ENCODE data around the gene MATN1. TPM values are rescaled to one million over a fixed set of nuclear protein-coding genes. Genes with fewer than 3 reads are reported as not detected.

MATN1 gene
- total and polyA plus RNA-seq, 2 of the 4 experiments (the other 2 are of a cell fraction): 0.27 TPM; not detected in 1

DNA sequence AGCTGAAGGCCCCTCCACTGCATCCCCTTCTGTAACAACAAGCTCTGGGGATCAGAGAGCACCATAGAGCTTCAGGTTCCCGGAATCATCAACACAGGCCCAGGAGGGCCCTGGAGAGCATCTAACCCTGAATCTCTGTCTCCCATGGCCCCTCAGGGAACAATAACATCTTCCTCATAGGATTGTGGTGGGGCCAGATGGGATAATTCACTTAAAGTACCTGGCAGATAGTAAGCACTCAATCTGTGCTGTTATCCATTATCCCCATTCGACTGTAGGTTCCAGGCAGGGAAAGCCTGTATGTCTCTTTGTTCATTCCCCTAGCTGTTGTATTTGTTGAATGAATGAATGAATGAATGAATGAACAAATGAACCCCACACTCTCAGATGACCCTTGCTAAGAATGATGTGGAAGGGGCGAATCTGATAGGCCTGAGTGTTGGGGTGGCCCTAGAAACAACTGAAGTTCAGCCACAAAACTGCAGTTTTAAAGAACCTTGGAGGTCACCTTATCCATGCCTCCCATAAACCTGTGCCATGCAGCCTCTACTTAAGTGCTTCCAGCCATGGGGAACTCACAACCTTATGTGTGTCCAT, 19.7 kb upstream of the MATN1 start:
- DNase-seq: no peak
- Histone ChIP-seq H3K36me3 (ENCODE audit: control insufficient read depth, insufficient read depth, low read length) (no peaks in the 10 kb centered on the region), H3K27ac (ENCODE audit: insufficient read depth, low read length) (no peak overlapping the region), H3K14ac (replicated peaks; ENCODE audit: low read depth, low read length) (no peak overlapping the region), H3K4me1 (ENCODE audit: control insufficient read depth, insufficient read depth, low read length) (no peaks in the 10 kb centered on the region), H3K9ac (ENCODE audit: low read depth, low read length) (no peak overlapping the region), H4K20me1 (ENCODE audit: insufficient read depth, low read length) (no peaks in the 10 kb centered on the region), H4K5ac (ENCODE audit: low read depth, low read length) (no peak overlapping the region), H3K4me2 (ENCODE audit: low read depth, low read length) (no peak overlapping the region), H3K27me3 (ENCODE audit: control insufficient read depth, insufficient read depth, low read length) (peaks cover 25% of the 10 kb centered on the region), H2AK5ac (ENCODE audit: low read depth, low read length) (no peak overlapping the region), H3K56ac (ENCODE audit: extremely low read depth, insufficient read depth, low read length) (no peak overlapping the region), H2BK5ac (ENCODE audit: low read depth, low read length, poor library complexity, severe bottlenecking) (no peak overlapping the region), H3K9me3 (ENCODE audit: control insufficient read depth, insufficient read depth, low read length) (peaks cover 3% of the 10 kb centered on the region), H3K4ac (ENCODE audit: low read depth, low read length) (no peak overlapping the region), H2BK15ac (ENCODE audit: low read depth, low read length) (no peak overlapping the region), H3K79me1 (ENCODE audit: low read depth in 1 of 2, low read length in 2 of 2) (no peaks in the 10 kb centered on the region), H4K91ac (ENCODE audit: insufficient read depth, low read depth, low read length) (no peak overlapping the region), H3K23ac (ENCODE audit: low read depth, low read length) (no peak overlapping the region), H4K8ac (ENCODE audit: low read depth in 2 of 2, low read length in 2 of 2) (no peak overlapping the region), H3K18ac (ENCODE audit: low read depth, low read length) (no peak overlapping the region), H3K9me1 (ENCODE audit: insufficient read depth, low read length) (peaks cover under 1% of the 10 kb centered on the region; the same call in 1 of the 2 replicates), H2AK9ac (replicated peaks; ENCODE audit: low read depth, low read length, poor library complexity) (no peak overlapping the region), H3K4me3 (ENCODE audit: insufficient read depth, low read depth, low read length) (no peak overlapping the region), H2BK20ac (ENCODE audit: low read depth, low read length) (no peak overlapping the region), H2BK120ac (ENCODE audit: low read depth, low read length) (no peak overlapping the region), H2AFZ (replicated peaks; ENCODE audit: low read length, poor library complexity) (no peak overlapping the region)
- CTCF ChIA-PET: interaction anchor here (1.6 kb wide), 1 partner anchor 37 kb away, joined by 5 read pairs; no protein-coding TSS in a partner anchor
- intact Hi-C loops (cut with micrococcal nuclease) (no loop called here), dilution Hi-C loops (cut with HindIII; ENCODE audit: low sequenced_read_pairs, unreplicated experiment) (no loop called here), in situ Hi-C loops (cut with MboI; ENCODE audit: low sequenced_read_pairs) (no loop called here)
- BruUV-seq (replicated peaks): no TSS peak
- no CpG with 5 or more reads among the region's 3 CpGs for WGBS, 2 experiments (ENCODE audit: extremely low coverage in 2 of 2, insufficient read length in 1 of 2)
- POLR2A ChIA-PET (ENCODE audit: unreplicated experiment): no interaction called here
- ATAC-seq (ENCODE audit: low read depth): no peak
- TF ChIP-seq CHD1 (IDR thresholded peaks at IDR 0.05; ENCODE audit: low read depth, low read length) (no peak), RAD21 (IDR thresholded peaks at IDR 0.05; ENCODE audit: low read length) (no peak), POLR2A (IDR thresholded peaks at IDR 0.05; ENCODE audit: low read depth, low read length) (no peak), FOS (IDR thresholded peaks at IDR 0.05; ENCODE audit: low read depth, low read length) (no peak), CEBPB (IDR thresholded peaks at IDR 0.05; ENCODE audit: low read depth, low read length) (no peak), RFX5 (IDR thresholded peaks at IDR 0.05; ENCODE audit: low read depth, low read length) (no peak), NFE2L2 (IDR thresholded peaks at IDR 0.05; ENCODE audit: low read depth, low read length) (no peak), RCOR1 (IDR thresholded peaks at IDR 0.05; ENCODE audit: insufficient replicate concordance, low read length) (no peak), MAZ (IDR thresholded peaks at IDR 0.05; ENCODE audit: borderline replicate concordance, low read depth, low read length) (no peak), BHLHE40 (IDR thresholded peaks at IDR 0.05; ENCODE audit: low read depth, low read length) (no peak), MAFK (IDR thresholded peaks at IDR 0.05; ENCODE audit: low read depth, low read length) (no peak)
- TF ChIP-seq, protein P1, sequence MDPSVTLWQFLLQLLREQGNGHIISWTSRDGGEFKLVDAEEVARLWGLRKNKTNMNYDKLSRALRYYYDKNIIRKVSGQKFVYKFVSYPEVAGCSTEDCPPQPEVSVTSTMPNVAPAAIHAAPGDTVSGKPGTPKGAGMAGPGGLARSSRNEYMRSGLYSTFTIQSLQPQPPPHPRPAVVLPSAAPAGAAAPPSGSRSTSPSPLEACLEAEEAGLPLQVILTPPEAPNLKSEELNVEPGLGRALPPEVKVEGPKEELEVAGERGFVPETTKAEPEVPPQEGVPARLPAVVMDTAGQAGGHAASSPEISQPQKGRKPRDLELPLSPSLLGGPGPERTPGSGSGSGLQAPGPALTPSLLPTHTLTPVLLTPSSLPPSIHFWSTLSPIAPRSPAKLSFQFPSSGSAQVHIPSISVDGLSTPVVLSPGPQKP (IDR thresholded peaks at IDR 0.05; ENCODE audit: borderline replicate concordance, low read depth, low read length): no peak
- TF ChIP-seq, protein P2, sequence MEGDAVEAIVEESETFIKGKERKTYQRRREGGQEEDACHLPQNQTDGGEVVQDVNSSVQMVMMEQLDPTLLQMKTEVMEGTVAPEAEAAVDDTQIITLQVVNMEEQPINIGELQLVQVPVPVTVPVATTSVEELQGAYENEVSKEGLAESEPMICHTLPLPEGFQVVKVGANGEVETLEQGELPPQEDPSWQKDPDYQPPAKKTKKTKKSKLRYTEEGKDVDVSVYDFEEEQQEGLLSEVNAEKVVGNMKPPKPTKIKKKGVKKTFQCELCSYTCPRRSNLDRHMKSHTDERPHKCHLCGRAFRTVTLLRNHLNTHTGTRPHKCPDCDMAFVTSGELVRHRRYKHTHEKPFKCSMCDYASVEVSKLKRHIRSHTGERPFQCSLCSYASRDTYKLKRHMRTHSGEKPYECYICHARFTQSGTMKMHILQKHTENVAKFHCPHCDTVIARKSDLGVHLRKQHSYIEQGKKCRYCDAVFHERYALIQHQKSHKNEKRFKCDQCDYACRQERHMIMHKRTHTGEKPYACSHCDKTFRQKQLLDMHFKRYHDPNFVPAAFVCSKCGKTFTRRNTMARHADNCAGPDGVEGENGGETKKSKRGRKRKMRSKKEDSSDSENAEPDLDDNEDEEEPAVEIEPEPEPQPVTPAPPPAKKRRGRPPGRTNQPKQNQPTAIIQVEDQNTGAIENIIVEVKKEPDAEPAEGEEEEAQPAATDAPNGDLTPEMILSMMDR (conservative IDR thresholded peaks at IDR 0.05; ENCODE audit: low read depth, low read length): no peak
- TF ChIP-seq, protein P3, sequence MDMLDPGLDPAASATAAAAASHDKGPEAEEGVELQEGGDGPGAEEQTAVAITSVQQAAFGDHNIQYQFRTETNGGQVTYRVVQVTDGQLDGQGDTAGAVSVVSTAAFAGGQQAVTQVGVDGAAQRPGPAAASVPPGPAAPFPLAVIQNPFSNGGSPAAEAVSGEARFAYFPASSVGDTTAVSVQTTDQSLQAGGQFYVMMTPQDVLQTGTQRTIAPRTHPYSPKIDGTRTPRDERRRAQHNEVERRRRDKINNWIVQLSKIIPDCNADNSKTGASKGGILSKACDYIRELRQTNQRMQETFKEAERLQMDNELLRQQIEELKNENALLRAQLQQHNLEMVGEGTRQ (IDR thresholded peaks at IDR 0.05; ENCODE audit: low read depth, low read length): no peak

Data from IMR-90 (cell line).